ENCODE data around the gene RANBP17. TPM values are rescaled to one million over a fixed set of nuclear protein-coding genes. Genes with fewer than 3 reads are reported as not detected.
"Not testable (repeated sequence)": the region's sequence is repeated elsewhere in the genome, so short reads cannot be mapped to it uniquely, and the experiment has no call there.

Gene RANBP17
- total RNA-seq, 4 donors from 2014 or later: 0.55 to 3.0 (median 1.5) TPM

DNA sequence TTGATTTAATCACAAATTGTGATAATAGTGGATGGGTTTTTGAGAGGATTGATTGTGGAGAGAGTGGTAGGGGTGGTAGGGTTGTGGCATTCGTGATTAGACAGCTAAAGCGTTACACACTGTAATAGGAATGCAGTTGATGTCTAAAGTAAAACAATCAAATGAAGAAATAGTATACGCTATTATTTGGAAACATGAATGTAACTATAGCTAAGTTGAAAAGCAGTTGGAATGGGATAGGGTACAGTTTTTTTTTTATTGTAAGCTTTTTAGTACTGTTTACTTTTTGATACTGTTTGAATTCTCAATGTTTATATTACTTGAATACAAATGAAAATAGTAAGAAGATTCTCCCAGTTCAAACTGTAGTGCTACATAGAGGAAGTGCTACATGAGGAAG is 51.8 kb downstream of the RANBP17 start:
- no peak overlapping the region for H3K27ac ChIP-seq
- WGBS: 91% methylated on average over 3 of the region's 3 CpGs
- H3K9me3 ChIP-seq: no peaks in the 10 kb centered on the region
- no peaks in the 10 kb centered on the region for H3K36me3 ChIP-seq
- H3K27me3 ChIP-seq: no peaks in the 10 kb centered on the region
- no peak overlapping the region for H3K4me3 ChIP-seq
- no peak for TF ChIP-seq EP300 (IDR thresholded peaks at IDR 0.05)
- TF ChIP-seq, protein P1, sequence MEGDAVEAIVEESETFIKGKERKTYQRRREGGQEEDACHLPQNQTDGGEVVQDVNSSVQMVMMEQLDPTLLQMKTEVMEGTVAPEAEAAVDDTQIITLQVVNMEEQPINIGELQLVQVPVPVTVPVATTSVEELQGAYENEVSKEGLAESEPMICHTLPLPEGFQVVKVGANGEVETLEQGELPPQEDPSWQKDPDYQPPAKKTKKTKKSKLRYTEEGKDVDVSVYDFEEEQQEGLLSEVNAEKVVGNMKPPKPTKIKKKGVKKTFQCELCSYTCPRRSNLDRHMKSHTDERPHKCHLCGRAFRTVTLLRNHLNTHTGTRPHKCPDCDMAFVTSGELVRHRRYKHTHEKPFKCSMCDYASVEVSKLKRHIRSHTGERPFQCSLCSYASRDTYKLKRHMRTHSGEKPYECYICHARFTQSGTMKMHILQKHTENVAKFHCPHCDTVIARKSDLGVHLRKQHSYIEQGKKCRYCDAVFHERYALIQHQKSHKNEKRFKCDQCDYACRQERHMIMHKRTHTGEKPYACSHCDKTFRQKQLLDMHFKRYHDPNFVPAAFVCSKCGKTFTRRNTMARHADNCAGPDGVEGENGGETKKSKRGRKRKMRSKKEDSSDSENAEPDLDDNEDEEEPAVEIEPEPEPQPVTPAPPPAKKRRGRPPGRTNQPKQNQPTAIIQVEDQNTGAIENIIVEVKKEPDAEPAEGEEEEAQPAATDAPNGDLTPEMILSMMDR (IDR thresholded peaks at IDR 0.05): no peak
- TF ChIP-seq POLR2AphosphoS5 (IDR thresholded peaks at IDR 0.05): no peak
- TF ChIP-seq POLR2A (IDR thresholded peaks at IDR 0.05): no peak
- H3K4me1 ChIP-seq: no peaks in the 10 kb centered on the region
- no peak for DNase-seq (ENCODE audit: low spot score in 2 of 2)

DNA sequence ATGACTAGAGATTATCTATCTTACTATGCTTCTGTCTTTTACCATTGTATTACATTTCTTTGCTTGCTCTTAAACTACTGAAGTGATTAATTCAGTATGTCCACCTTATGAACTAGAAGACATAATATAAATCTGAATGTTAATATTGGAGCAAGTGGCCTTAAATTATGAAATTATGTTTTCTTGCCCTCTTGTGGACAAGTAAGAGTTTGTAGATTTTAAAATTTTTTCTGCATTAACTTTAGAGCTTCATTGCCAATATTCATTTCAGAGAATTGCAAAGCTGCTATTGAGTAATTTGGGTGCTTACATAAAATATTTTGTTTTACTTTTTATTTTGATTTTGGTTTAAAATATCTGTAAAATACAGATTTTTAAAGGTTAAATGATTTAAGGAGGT is 55.3 kb downstream of the RANBP17 start:
- TF ChIP-seq POLR2A (IDR thresholded peaks at IDR 0.05) (no peak), EP300 (IDR thresholded peaks at IDR 0.05) (no peak), POLR2AphosphoS5 (IDR thresholded peaks at IDR 0.05) (no peak)
- TF ChIP-seq, protein P1 (IDR thresholded peaks at IDR 0.05): no peak
- no peak overlapping the region for H3K27ac ChIP-seq
- no peaks in the 10 kb centered on the region for H3K36me3 ChIP-seq
- no peaks in the 10 kb centered on the region for H3K4me1 ChIP-seq
- no peaks in the 10 kb centered on the region for H3K9me3 ChIP-seq
- no peak for DNase-seq (ENCODE audit: low spot score in 2 of 2)
- H3K4me3 ChIP-seq: no peak overlapping the region
- H3K27me3 ChIP-seq: no peaks in the 10 kb centered on the region

DNA sequence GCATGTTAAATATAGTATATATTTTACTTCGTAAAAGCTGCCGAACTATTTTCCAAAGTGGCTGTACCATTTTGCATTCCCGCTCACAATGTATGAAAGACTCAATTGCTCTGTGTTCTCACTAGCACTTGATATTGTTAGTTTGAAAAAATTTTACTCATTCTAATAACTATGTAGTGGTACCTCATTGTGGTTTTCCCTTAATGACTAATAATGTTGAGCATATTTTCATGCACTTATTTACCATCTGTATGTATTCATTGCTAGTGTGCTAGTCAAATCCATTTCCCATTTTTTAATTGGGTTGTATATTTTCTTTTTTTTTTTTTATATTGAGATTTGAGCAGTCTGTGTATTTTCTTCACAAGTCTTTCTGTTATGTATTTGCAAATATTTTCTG is 58.4 kb downstream of the RANBP17 start:
- no peak overlapping the region for H3K27ac ChIP-seq
- DNase-seq (ENCODE audit: low spot score in 2 of 2): no peak
- 94% methylated on average over 3 of the region's 3 CpGs for WGBS

DNA sequence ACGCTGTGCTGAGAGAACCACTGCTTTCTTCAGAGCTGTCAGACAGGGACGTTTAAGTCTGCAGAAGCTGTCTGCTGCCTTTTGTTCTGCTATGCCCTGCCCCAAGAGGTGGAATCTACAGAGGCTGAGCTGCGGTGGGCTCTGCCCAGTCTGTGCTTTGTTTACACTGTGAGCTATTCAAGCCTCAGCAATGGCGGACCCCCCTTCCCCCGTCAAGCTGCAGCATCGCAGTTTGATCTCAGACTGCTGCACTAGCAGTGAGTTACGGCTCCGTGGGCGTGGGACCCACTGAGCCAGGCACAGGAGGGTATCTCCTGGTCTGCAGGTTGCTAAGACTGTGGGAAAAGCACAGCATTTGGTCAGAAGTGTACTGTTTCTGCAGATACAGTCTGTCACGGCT is 60.5 kb downstream of the RANBP17 start:
- not testable (repeated sequence) for H3K36me3 ChIP-seq; H3K27ac ChIP-seq; H3K4me3 ChIP-seq; H3K27me3 ChIP-seq; DNase-seq (ENCODE audit: low spot score in 2 of 2); H3K4me1 ChIP-seq; H3K9me3 ChIP-seq
- WGBS: 58% methylated on average over 9 of the region's 10 CpGs

More for the DNA sequence above, 58.4 kb downstream of the RANBP17 start:
- no peak overlapping the region for H3K4me3 ChIP-seq
- H3K27me3 ChIP-seq: no peaks in the 10 kb centered on the region
- TF ChIP-seq POLR2AphosphoS5 (IDR thresholded peaks at IDR 0.05): no peak
- no peak for TF ChIP-seq POLR2A (IDR thresholded peaks at IDR 0.05)
- no peak for TF ChIP-seq EP300 (IDR thresholded peaks at IDR 0.05)
- TF ChIP-seq, protein P1 (IDR thresholded peaks at IDR 0.05): no peak
- no peaks in the 10 kb centered on the region for H3K4me1 ChIP-seq
- H3K36me3 ChIP-seq: no peaks in the 10 kb centered on the region
- H3K9me3 ChIP-seq: no peaks in the 10 kb centered on the region

DNA sequence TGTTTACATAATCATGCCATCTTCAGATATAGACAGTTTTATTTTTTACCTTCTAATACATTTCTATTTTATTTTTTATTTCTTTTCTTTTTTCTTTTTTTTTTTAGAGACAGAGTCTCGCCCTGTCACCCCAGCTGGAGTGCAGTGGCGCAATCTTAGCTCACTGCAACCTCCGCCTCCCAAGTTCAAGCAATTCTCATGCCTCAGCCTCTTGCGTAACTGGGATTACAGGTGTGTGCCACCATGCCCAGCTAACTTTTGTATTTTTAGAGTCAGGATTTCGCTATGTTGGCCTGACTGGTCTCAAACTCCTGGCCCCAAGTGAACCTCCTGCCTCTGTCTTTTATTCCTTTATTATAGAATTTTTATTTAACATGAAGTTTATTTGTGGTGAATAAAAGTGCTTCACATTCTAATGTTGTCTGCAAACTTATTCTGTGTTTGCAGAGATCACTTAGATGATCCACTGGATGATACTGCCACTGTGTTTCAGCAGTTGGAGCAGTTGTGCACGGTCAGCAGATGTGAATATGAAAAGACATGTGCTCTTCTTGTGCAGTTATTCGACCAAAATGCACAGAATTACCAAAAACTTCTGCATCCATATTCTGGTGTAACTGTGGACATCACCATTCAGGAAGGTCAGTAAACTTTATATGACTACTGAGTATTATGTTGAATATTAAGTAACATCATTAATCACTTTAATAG is 62.2 kb downstream of the RANBP17 start:
- H3K27me3 ChIP-seq: no peaks in the 10 kb centered on the region
- TF ChIP-seq POLR2AphosphoS5 (IDR thresholded peaks at IDR 0.05) (no peak), EP300 (IDR thresholded peaks at IDR 0.05) (no peak), POLR2A (IDR thresholded peaks at IDR 0.05) (no peak)
- TF ChIP-seq, protein P1 (IDR thresholded peaks at IDR 0.05): no peak
- 87% methylated on average over 7 of the region's 7 CpGs for WGBS
- no peak for DNase-seq (ENCODE audit: low spot score in 2 of 2)
- no peak overlapping the region for H3K4me3 ChIP-seq
- H3K36me3 ChIP-seq: no peaks in the 10 kb centered on the region
- H3K9me3 ChIP-seq: no peaks in the 10 kb centered on the region
- no peaks in the 10 kb centered on the region for H3K4me1 ChIP-seq
- no peak overlapping the region for H3K27ac ChIP-seq

DNA sequence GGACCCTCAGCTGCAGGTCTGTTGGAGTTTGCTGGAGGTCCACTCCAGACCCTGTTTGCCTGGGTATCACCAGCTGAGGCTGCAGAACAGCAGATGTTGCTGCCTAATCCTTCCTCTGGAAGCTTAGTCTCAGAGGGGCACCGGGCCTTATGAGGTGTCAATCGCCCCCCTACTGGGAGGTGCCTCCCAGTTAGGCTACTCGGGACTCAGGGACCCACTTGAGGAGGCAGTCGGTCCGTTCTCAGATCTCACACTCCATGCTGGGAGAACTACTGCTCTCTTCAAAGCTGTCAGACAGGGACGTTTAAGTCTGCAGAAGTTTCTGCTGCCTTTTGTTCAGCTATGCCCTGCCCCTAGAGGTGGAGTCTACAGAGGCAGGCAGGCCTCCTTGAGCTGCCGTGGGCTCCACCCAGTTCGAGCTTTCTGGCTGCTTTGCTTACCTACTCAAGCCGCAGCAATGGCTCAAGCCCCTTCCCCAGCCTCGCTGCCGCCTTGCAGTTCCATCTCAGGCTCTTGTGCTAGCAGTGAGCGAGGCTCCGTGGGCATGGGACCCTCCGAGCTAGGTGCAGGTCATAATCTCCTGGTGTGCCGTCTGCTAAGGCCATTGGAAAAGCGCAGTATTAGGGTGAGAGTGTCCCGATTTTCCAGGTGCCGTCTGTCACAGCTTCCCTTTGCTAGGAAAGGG is 73.9 kb downstream of the RANBP17 start:
- DNase-seq (ENCODE audit: low spot score in 2 of 2); H3K36me3 ChIP-seq; H3K27ac ChIP-seq; H3K27me3 ChIP-seq; H3K4me1 ChIP-seq; H3K9me3 ChIP-seq; H3K4me3 ChIP-seq: not testable (repeated sequence)
- 97% methylated on average over 13 of the region's 18 CpGs for WGBS
